IPS-15b (cell line): ENCODE measurements around the gene MRPS22.

Experiments
- H3K27me3 ChIP-seq: one replicate; pipeline ENCODE4 v1.6.1; 2013; ENCODE audit warnings: low read length; ENCODE audit not compliant: control insufficient read depth, insufficient read depth
- H3K36me3 ChIP-seq: one replicate; pipeline ENCODE4 v1.6.1; 2013; ENCODE audit warnings: low read length; ENCODE audit not compliant: control insufficient read depth, insufficient read depth
- H3K4me1 ChIP-seq: one replicate; pipeline ENCODE4 v1.6.1; 2013; ENCODE audit warnings: mild to moderate bottlenecking, low read length; ENCODE audit not compliant: control insufficient read depth, insufficient read depth
- H3K4me3 ChIP-seq: one replicate; pipeline ENCODE4 v1.5.1; 2013; ENCODE audit warnings: low read depth, low read length
- H3K9ac ChIP-seq: one replicate; pipeline ENCODE4 v1.6.1; 2013; ENCODE audit warnings: low read depth, mild to moderate bottlenecking, low read length
- H3K9me3 ChIP-seq: one replicate; pipeline ENCODE4 v1.6.1; 2013; ENCODE audit warnings: mild to moderate bottlenecking, low read length; ENCODE audit not compliant: control insufficient read depth, insufficient read depth

The MRPS22 gene

DNA sequence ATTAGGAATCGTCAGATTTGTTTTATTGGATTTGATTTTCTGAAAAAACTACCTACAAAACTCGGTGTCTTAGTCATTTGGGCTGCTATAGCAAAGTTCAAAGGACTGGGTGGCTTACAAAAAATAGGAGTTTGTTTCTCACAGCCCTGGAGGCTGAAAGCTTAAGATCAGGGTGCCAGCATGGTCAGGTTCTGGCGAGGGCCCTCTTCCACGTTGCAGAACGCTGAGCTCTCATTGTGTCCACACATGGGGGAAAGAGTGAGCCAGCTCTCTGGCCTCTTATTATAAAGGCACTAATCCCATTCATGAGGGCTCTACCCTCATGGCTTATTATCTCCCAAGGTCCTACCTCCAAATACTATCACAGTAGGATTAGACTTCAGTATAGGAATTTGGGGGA lies 40.6 kb upstream of the MRPS22 start:
- H3K4me3 ChIP-seq: no peak overlapping the region
- H3K36me3 ChIP-seq: no peaks in the 10 kb centered on the region
- no peaks in the 10 kb centered on the region for H3K9me3 ChIP-seq
- no peak overlapping the region for H3K9ac ChIP-seq
- H3K27me3 ChIP-seq: no peaks in the 10 kb centered on the region
- H3K4me1 ChIP-seq: no peaks in the 10 kb centered on the region

DNA sequence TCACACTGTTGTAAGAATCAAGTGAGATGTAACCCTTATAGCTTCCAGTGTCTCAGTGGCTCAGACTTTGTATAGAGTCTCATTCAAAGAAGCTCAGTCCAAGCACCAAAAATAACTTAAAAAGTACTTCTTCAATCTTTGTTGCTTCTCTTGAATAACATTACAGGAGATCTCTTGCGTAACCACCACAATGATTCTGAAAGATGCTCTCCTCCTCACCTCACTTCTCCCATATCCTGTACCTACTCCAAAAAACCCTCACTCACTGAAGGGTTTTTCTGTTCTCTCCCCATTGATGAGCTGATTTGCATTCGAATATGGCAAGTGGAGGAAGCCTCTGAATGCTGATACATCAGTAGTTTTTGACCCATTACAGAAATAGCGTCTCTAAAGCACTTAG lies 39.4 kb upstream of the MRPS22 start:
- Histone ChIP-seq H3K9ac (no peak overlapping the region), H3K4me1 (no peaks in the 10 kb centered on the region), H3K9me3 (no peaks in the 10 kb centered on the region), H3K4me3 (no peak overlapping the region), H3K27me3 (no peaks in the 10 kb centered on the region), H3K36me3 (no peaks in the 10 kb centered on the region)

DNA sequence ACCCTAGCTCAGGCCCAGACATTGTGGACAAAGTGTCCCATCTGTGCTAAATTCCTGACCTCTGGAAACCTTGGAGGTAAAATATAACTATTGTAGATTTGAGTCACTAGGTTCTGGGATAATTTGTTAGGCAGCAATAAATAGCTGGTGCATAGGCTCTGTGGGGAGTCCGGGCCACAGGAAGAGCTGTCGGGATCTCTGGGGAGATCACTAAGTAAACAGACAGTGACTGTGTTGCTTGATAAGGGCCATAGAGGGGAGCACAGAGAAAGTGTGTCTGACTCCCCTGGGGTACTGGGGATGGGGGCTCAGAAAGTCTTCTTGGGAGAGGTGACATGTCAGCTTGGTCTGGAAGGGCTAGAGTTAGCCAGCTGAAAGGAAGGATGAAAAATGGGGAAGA lies 37.7 kb upstream of the MRPS22 start:
- Histone ChIP-seq H3K4me3 (no peak overlapping the region), H3K9me3 (no peaks in the 10 kb centered on the region), H3K36me3 (no peaks in the 10 kb centered on the region), H3K4me1 (no peaks in the 10 kb centered on the region), H3K27me3 (no peaks in the 10 kb centered on the region), H3K9ac (no peak overlapping the region)

DNA sequence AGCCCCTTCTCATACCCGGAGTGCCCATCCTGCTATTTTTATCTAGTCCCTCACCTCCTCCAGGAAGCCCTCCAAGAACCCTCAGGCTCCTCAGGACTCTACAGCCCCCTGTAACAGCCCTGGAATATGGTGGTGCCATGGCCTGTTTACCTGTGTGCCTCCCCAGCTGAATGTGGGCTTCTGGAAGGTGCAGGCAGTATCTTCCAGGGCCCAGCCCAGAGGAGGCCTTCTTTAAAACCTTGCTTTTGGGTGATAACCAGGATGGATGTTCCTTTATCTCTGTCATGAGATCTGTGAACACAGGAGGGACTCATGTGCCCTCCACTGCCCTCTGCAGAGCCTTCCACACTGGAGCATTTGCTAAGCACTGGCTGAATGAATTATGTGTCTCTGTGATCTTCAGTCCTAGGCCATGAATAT lies 36.7 kb upstream of the MRPS22 start:
- Histone ChIP-seq H3K4me1 (no peaks in the 10 kb centered on the region), H3K9ac (no peak overlapping the region), H3K27me3 (no peaks in the 10 kb centered on the region), H3K9me3 (no peaks in the 10 kb centered on the region), H3K4me3 (no peak overlapping the region), H3K36me3 (no peaks in the 10 kb centered on the region)

DNA sequence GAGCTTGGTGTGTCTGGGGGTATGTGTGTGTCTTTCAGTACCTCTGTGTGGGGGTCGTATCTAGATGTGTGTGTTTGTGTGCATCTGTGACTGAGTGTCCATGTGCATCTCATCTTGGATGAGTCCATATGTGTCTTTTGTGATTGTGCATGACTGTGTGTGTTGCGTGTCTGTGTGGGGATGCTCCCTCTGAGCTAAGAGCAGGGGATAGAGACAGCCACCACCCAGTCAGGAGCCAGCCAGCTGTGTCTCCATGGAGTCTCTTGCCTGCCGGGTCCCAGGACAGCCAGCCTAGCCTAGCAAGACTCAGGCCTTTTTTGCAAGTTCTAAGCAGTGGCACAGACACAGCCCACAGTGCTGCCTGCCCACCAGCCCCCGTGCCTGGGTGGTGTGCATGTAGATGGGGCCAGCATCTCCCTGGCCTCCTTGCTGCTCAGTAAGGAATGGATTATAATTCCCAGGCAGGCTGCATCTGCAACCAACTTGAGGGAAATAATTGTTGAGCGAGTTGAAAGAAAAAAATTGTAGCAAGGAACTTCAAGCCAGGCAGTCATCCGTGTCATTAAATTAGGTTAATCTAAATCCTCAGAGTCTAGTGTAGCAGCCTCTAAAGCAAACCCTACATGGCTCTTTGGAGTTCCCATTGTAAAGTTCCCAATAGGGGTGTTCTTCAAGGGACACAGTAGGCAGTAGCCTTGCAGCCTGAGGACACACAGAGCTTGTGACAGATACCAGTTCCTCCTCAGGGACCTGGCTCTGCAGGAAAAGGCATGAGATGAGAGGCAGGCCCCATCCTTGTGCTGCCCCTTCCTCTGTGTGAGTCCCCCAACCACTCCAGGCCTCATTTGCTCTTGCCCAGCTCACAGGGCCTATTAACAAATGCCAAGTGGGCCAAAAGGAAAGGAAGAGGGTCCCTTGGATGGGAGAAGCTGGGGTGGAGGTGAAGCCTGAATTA lies 35.9 kb upstream of the MRPS22 start:
- no peaks in the 10 kb centered on the region for H3K9me3 ChIP-seq
- no peaks in the 10 kb centered on the region for H3K36me3 ChIP-seq
- no peaks in the 10 kb centered on the region for H3K4me1 ChIP-seq
- H3K9ac ChIP-seq: no peak overlapping the region
- H3K4me3 ChIP-seq: no peak overlapping the region
- no peaks in the 10 kb centered on the region for H3K27me3 ChIP-seq

DNA sequence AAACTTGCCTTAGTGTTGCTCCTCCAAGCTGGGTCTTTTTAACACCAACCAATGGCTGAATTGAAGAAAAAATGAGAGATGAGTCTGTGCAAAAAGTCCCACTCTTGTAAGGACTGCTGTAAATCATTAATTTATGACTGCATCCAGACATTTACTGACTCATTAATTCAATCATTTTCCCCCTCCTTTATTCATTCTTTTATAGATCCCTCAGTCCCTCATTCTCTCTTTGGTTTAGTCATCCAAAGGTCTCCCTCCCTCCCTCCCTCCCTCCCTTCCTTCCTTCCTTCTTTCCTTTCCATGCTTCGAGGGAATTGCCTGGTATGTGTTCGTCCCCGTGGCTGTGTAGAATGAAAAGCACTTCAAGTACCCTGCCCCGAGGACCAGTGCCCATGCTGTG lies 35.3 kb upstream of the MRPS22 start:
- Histone ChIP-seq H3K9ac (no peak overlapping the region), H3K36me3 (no peaks in the 10 kb centered on the region), H3K4me3 (no peak overlapping the region), H3K27me3 (no peaks in the 10 kb centered on the region), H3K9me3 (no peaks in the 10 kb centered on the region), H3K4me1 (no peaks in the 10 kb centered on the region)

DNA sequence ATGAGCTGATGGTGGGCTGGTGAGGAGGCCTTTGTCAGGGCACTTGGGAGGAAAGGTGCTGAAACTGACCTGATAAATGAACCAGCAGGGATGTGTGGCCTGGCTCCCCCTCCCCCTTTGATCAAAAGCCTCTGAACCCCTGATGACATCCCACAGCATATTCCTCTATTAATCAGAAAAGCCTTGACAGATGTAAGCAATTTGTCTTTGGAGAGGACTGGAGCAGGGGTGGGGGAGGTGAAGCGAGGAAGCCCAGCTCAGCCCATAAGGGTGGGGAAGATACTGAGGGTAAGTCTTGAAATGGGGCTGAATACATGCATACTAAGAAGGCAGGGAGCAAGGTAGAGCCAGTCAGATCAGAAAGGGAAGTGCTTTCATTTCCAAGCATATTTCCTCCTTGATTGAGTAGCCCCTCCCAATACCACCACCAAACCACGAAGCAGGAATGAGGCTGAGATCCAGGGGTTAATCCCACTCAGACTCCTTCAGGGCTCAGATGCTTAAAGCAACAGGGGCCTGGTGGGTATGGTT lies 34.7 kb upstream of the MRPS22 start:
- no peaks in the 10 kb centered on the region for H3K9me3 ChIP-seq
- no peak overlapping the region for H3K9ac ChIP-seq
- no peaks in the 10 kb centered on the region for H3K27me3 ChIP-seq
- no peaks in the 10 kb centered on the region for H3K4me1 ChIP-seq
- no peak overlapping the region for H3K4me3 ChIP-seq
- no peaks in the 10 kb centered on the region for H3K36me3 ChIP-seq

DNA sequence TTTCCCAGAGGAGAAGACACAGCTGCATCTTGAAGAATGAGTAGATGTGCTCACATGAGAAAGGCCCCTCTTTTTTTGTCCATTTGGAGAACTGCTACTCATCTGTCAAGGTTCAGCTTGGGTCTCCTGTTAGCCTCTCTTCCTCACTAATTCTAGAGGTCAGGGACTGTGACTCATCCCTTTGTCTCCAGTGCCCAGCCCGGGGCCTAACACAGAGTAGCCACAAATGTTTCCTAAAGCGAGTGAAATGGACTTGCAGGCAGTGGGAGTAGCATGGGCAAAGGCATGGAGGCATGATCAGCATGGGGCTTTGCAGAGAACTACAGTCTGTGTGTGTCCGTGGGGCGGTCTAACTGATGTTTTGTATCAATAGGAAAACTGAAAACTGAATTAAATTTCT lies 33.9 kb upstream of the MRPS22 start:
- H3K9ac ChIP-seq: no peak overlapping the region
- H3K36me3 ChIP-seq: no peaks in the 10 kb centered on the region
- no peaks in the 10 kb centered on the region for H3K4me1 ChIP-seq
- no peaks in the 10 kb centered on the region for H3K9me3 ChIP-seq
- H3K4me3 ChIP-seq: no peak overlapping the region
- H3K27me3 ChIP-seq: peaks cover 2% of the 10 kb centered on the region

DNA sequence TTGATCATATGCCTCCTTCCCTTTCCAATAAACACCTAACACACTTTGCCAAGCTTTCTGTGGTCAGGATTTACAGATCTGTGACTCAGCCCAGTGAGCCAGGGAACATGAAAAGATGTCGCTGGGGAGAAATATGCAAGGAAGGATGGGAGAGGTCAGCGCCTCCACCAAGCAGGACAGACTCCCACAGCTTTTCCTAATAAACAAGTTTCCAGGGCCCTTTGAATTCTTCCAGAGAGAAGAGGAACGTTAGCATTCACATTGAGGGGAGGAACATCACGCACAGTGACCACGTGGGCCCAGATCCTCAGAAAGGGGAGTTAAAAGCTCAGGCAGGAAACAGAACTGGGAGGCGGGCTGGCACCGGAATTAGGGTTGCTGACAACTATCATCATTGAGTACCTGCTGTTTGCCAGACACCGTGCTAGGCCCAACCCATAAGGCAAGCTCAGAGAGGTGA lies 33.3 kb upstream of the MRPS22 start:
- H3K4me3 ChIP-seq: no peak overlapping the region

DNA sequence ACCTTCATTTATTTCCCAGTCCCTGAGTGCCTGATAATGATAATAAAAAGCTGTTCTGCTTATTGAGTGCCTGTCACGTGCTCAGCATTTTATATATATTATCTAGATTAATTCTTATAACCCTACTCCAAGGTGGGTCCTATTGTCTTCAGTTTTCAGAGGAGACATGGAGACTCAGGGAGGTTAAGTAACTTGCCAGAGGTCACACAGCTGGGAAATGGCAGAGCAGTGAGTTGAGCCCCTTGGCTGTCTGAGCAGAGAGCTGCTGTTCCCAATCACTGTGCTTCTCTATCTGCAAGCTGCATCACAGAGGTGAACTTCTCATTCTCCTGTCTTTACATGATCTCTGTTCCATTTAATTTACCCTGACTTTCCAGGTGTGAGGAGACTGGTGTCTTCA lies 32.3 kb upstream of the MRPS22 start:
- H3K36me3 ChIP-seq: no peaks in the 10 kb centered on the region
- H3K4me1 ChIP-seq: no peaks in the 10 kb centered on the region
- H3K9ac ChIP-seq: no peak overlapping the region
- peaks cover 3% of the 10 kb centered on the region for H3K27me3 ChIP-seq
- H3K4me3 ChIP-seq: no peak overlapping the region
- no peaks in the 10 kb centered on the region for H3K9me3 ChIP-seq

More for the DNA sequence above, 33.3 kb upstream of the MRPS22 start:
- no peaks in the 10 kb centered on the region for H3K9me3 ChIP-seq
- no peak overlapping the region for H3K9ac ChIP-seq
- no peaks in the 10 kb centered on the region for H3K36me3 ChIP-seq
- H3K4me1 ChIP-seq: no peaks in the 10 kb centered on the region
- peaks cover 3% of the 10 kb centered on the region for H3K27me3 ChIP-seq

DNA sequence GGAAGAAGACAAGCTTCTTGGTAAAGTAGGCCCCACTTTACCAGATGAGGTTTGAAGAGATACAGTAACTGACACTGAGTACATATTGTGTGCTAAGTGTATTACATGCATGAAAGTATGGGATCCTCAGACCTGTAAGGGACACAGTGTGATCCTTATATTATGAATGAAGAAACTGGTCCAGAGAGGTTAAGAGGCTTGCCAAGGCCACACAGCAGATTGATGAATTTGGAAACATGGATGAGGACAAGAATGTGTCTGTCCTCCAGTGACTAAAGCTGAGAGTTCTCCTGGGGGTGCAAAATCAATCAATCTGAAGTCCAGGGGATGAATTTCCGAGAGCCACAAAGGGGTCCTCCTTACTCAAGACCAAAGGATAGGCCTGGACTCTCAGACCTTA lies 31.4 kb upstream of the MRPS22 start:
- no peaks in the 10 kb centered on the region for H3K9me3 ChIP-seq
- H3K9ac ChIP-seq: no peak overlapping the region
- H3K27me3 ChIP-seq: peaks cover 3% of the 10 kb centered on the region
- H3K36me3 ChIP-seq: no peaks in the 10 kb centered on the region
- H3K4me1 ChIP-seq: no peaks in the 10 kb centered on the region
- no peak overlapping the region for H3K4me3 ChIP-seq

DNA sequence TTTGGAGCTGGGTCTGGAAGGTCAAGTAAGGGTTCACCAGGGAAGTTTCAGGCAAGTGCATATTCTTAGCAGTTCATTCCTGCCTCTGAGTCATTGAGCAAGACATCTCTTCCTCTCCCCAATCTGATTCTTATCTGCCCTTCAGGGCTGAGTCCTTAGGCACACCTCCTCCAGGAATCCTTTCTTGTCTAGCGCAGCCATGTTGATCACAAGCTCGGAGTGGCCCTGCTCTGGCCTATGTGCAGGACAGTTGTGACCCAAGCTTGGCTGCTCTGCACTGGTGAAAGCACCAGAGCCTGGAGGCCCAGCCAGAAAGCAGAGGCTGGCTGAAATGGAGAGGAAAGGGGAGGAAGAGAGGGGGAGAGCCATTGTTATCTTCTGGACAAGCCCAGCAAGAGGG lies 30.9 kb upstream of the MRPS22 start:
- H3K36me3 ChIP-seq: no peaks in the 10 kb centered on the region
- H3K4me3 ChIP-seq: no peak overlapping the region
- no peak overlapping the region for H3K9ac ChIP-seq
- H3K9me3 ChIP-seq: no peaks in the 10 kb centered on the region
- H3K27me3 ChIP-seq: peaks cover 3% of the 10 kb centered on the region
- H3K4me1 ChIP-seq: no peaks in the 10 kb centered on the region
